Neural cell (in vitro differentiated cells): ENCODE measurements around the gene MSGN1.

ENCODE experiments used
- CTCF ChIP-seq: fragments of 450-650 bp; IDR thresholded peaks from 2 replicates; pipeline ENCODE4 v1.5.1; 2014; ENCODE audit warnings: antibody characterized with exemption, mild to moderate bottlenecking, moderate library complexity; ENCODE audit not compliant: poor library complexity, severe bottlenecking
- EZH2 ChIP-seq: fragments of 200-600, 300-800 bp; shearing (Covaris generic), sonication (generic); IDR thresholded peaks from 2 replicates; pipeline ENCODE4 v1.6.1; 2014; ENCODE audit warnings: antibody characterized with exemption, low read length, borderline replicate concordance, mild to moderate bottlenecking; ENCODE audit not compliant: insufficient read depth, poor library complexity, severe bottlenecking
- POLR2AphosphoS5 ChIP-seq: IDR thresholded peaks from 2 replicates; pipeline ENCODE4 v1.6.1; 2012
- REST ChIP-seq: IDR thresholded peaks from 2 replicates; pipeline ENCODE4 v1.6.1; 2012; ENCODE audit warnings: borderline replicate concordance
- TAF1 ChIP-seq: IDR thresholded peaks from 2 replicates; pipeline ENCODE4 v1.6.1; 2012; ENCODE audit warnings: low read depth

GRCh38 chr2:17788773-17789172 lies 27.5 kb upstream of the MSGN1 start:
- TF ChIP-seq CTCF = no peak
- no peak for TF ChIP-seq POLR2AphosphoS5
- TF ChIP-seq TAF1 = no peak
- no peak for TF ChIP-seq REST
- no peak for TF ChIP-seq EZH2
